Panc1 (cell line): ENCODE measurements around the gene RRAGC.

Source experiments
- CTCF ChIP-seq: fragments of 450-650 bp; IDR thresholded peaks from 2 replicates; pipeline ENCODE4 v1.5.1; 2017; ENCODE audit warnings: mild to moderate bottlenecking
- POLR2AphosphoS5 ChIP-seq: IDR thresholded peaks from 2 replicates; pipeline ENCODE4 v1.6.1; 2012; ENCODE audit warnings: mild to moderate bottlenecking, low read depth, low read length, moderate library complexity
- REST ChIP-seq, 2 experiments: IDR thresholded peaks; 2 replicates each; pipeline ENCODE4 v1.6.1; 2011 to 2012; ENCODE audit warnings: low read depth in 2 of 2, control low read depth in 1 of 2, low read length in 1 of 2, mild to moderate bottlenecking in 1 of 2, moderate library complexity in 1 of 2; ENCODE audit not compliant: insufficient read depth in 1 of 2
- SIN3A ChIP-seq: IDR thresholded peaks from 2 replicates; pipeline ENCODE4 v1.6.1; 2012; ENCODE audit warnings: low read depth, mild to moderate bottlenecking, low read length, moderate library complexity, borderline replicate concordance; ENCODE audit not compliant: insufficient read depth
- TCF7L2 ChIP-seq: IDR thresholded peaks from 2 replicates; pipeline ENCODE4 v1.6.1; 2011; ENCODE audit warnings: mild to moderate bottlenecking, low read depth, low read length, inconsistent platforms

- TF ChIP-seq REST (IDR thresholded peaks at IDR 0.05; ENCODE audit: insufficient read depth in 1 of 2, low read depth in 2 of 2, low read length in 1 of 2) (no peak), CTCF (no peak), POLR2AphosphoS5 (no peak), TCF7L2 (no peak), SIN3A (no peak)
Measured at GRCh38 chr1:38812981-38813380, 46.6 kb downstream of the RRAGC start.
